Right lobe of liver (tissue), 4 donors: ENCODE results near the gene NSMF.

Experiments used
- POLR2A ChIP-seq: fragments of 450-650 bp; IDR thresholded peaks from one replicate; pipeline ENCODE4 v1.6.1; 2017; ENCODE audit warnings: antibody characterized with exemption, mild to moderate bottlenecking
- TF ChIP-seq, protein P1 (sequence below), 4 donors: fragments of 200-600 bp in 3 of 4; fragments of 450-650 bp in 1 of 4; IDR thresholded peaks; one replicate each; pipeline versions ENCODE4 v1.5.1 to v1.8.0; 2016 to 2022; ENCODE audit warnings: antibody characterized with exemption in 4 of 4, mild to moderate bottlenecking in 2 of 4
- donor health status: DM: no; HTN: no; CAD: no.
- donor health status: DM: no; HTN: no; CAD: no.
- donor health status: DM: no; HTN: yes; CAD: no.

GRCh38 chr9:137437691-137438590 lies 21.2 kb downstream of the NSMF start:
- TF ChIP-seq, protein P1, sequence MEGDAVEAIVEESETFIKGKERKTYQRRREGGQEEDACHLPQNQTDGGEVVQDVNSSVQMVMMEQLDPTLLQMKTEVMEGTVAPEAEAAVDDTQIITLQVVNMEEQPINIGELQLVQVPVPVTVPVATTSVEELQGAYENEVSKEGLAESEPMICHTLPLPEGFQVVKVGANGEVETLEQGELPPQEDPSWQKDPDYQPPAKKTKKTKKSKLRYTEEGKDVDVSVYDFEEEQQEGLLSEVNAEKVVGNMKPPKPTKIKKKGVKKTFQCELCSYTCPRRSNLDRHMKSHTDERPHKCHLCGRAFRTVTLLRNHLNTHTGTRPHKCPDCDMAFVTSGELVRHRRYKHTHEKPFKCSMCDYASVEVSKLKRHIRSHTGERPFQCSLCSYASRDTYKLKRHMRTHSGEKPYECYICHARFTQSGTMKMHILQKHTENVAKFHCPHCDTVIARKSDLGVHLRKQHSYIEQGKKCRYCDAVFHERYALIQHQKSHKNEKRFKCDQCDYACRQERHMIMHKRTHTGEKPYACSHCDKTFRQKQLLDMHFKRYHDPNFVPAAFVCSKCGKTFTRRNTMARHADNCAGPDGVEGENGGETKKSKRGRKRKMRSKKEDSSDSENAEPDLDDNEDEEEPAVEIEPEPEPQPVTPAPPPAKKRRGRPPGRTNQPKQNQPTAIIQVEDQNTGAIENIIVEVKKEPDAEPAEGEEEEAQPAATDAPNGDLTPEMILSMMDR (IDR thresholded peaks at IDR 0.05): no peak
- TF ChIP-seq POLR2A: no peak
